GM12878 (cell line): ENCODE results near the gene TPT1. TPM values are rescaled to one million over a fixed set of nuclear protein-coding genes. Genes with fewer than 3 reads are reported as not detected.

Source experiments
- ATAC-seq: fragments of 200-7000 bp; cut with Tn5 transposase; 3 replicates; pipeline ENCODE4 v1.9.1; 2020; ENCODE audit warnings: mild to moderate bottlenecking, moderate library complexity
- BruUV-seq: library from RNA; stranded (reverse); fragments of 400-500 nt; replicated peaks from 2 replicates; lab custom pipeline; 2021; lab: Mats Ljungman, UMichigan
- CTCF ChIA-PET: fragments of 300-600 bp; sonication (Branson Sonifier 250); formaldehyde crosslinking; extraction: SDS; loops from one replicate; lab custom pipeline; 2021; ENCODE audit warnings: inconsistent platforms; lab: Yijun Ruan, JAX
- POLR2A ChIA-PET: fragments of 350-600 bp; formaldehyde crosslinking; extraction: SDS; loops from one replicate; lab custom pipeline; 2021; ENCODE audit warnings: inconsistent platforms; lab: Charles Lee
- RAD21 ChIA-PET: fragments of 300-600 bp; sonication (Branson Sonifier 250); formaldehyde crosslinking; loops from one replicate; lab custom pipeline; 2023; ENCODE audit warnings: antibody characterized with exemption; ENCODE audit not compliant: unreplicated experiment; lab: Charles Lee
- SMC1A ChIA-PET: fragments of 300-600 bp; sonication (Branson Sonifier 250); formaldehyde crosslinking; loops from one replicate; lab custom pipeline; 2023; ENCODE audit not compliant: unreplicated experiment, uncharacterized antibody; lab: Charles Lee
- DNase-seq: peaks from one replicate; pipeline ENCODE4 v3.0.0-alpha.2; 2011; ENCODE audit warnings: low read depth, low spot score
- FAIRE-seq: peaks from 3 replicates; lab custom pipeline; 2011; peaks lifted over from hg19 to GRCh38; lab: Jason Lieb, UNC
- H2AFZ ChIP-seq: 2 replicates; pipeline ENCODE4 v1.6.0; 2011; ENCODE audit warnings: low read depth, low read length, control low read depth; ENCODE audit not compliant: control insufficient read depth
- H3K27ac ChIP-seq: 2 replicates; pipeline ENCODE4 v1.5.1; 2011; ENCODE audit warnings: control low read depth; ENCODE audit not compliant: control insufficient read depth, insufficient read depth
- H3K27me3 ChIP-seq, 2 experiments: replicated peaks in 1 of 2; 2 replicates each; pipeline versions ENCODE4 v1.6.0 to v1.6.1; 2011; ENCODE audit warnings: low read length in 1 of 2; ENCODE audit not compliant: control insufficient read depth in 2 of 2, insufficient read depth in 2 of 2
- H3K36me3 ChIP-seq, 2 experiments: 2 replicates each; pipeline ENCODE4 v1.5.1; 2011; ENCODE audit warnings: low read length in 1 of 2; ENCODE audit not compliant: control insufficient read depth in 2 of 2, insufficient read depth in 2 of 2
- H3K4me1 ChIP-seq: 2 replicates; pipeline ENCODE4 v1.6.1; 2011; ENCODE audit warnings: mild to moderate bottlenecking, low read length, moderate library complexity, mixed read lengths; ENCODE audit not compliant: control insufficient read depth, insufficient read depth
- H3K4me2 ChIP-seq: 2 replicates; pipeline ENCODE4 v1.6.0; 2011; ENCODE audit warnings: control low read depth; ENCODE audit not compliant: control insufficient read depth, insufficient read depth
- H3K4me3 ChIP-seq: fragments of 200-600 bp; sonication (generic); 2 replicates; pipeline ENCODE4 v1.5.1; 2016
- H3K79me2 ChIP-seq: 2 replicates; pipeline ENCODE4 v1.6.0; 2011; ENCODE audit warnings: low read length; ENCODE audit not compliant: control insufficient read depth, insufficient read depth
- H3K9ac ChIP-seq: 2 replicates; pipeline ENCODE4 v1.8.0; 2011; ENCODE audit warnings: low read length, control low read depth, mixed read lengths; ENCODE audit not compliant: control insufficient read depth, insufficient read depth
- H3K9me3 ChIP-seq: replicated peaks from 3 replicates; pipeline ENCODE4 v1.5.1; 2011; ENCODE audit warnings: mild to moderate bottlenecking, low read length; ENCODE audit not compliant: control insufficient read depth, insufficient read depth
- H4K20me1 ChIP-seq: 2 replicates; pipeline ENCODE4 v1.6.0; 2011; ENCODE audit not compliant: control insufficient read depth, insufficient read depth
- CEBPB ChIP-seq, 2 experiments: fragments of 150-350 bp in 1 of 2; IDR thresholded peaks; 2 replicates each; pipeline ENCODE4 v1.6.1; 2012 to 2014; ENCODE audit warnings: low read depth in 2 of 2, low read length in 2 of 2, borderline replicate concordance in 1 of 2, inconsistent platforms in 1 of 2
- FOXM1 ChIP-seq: IDR thresholded peaks from 2 replicates; pipeline ENCODE4 v1.6.1; 2012; ENCODE audit warnings: low read depth, mild to moderate bottlenecking, inconsistent platforms, low read length, moderate library complexity
- IKZF2 ChIP-seq, 2 experiments: fragments of 450-650 bp; IDR thresholded peaks; 2 replicates each; pipeline ENCODE4 v1.6.1; 2017; ENCODE audit warnings: mild to moderate bottlenecking in 2 of 2, moderate library complexity in 2 of 2
- MYC ChIP-seq: IDR thresholded peaks from 2 replicates; pipeline ENCODE4 v1.6.1; 2011; ENCODE audit warnings: mild to moderate bottlenecking, low read length, moderate library complexity, inconsistent platforms; ENCODE audit not compliant: insufficient read depth, insufficient replicate concordance, insufficient read length, severe bottlenecking
- PML ChIP-seq: IDR thresholded peaks from 2 replicates; pipeline ENCODE4 v1.6.1; 2012; ENCODE audit warnings: low read length, inconsistent platforms
- RAD21 ChIP-seq: IDR thresholded peaks from 2 replicates; pipeline ENCODE4 v1.6.1; 2011; ENCODE audit warnings: mild to moderate bottlenecking, low read depth, low read length, moderate library complexity; ENCODE audit not compliant: insufficient read depth
- RELA ChIP-seq: fragments of 450-650 bp; IDR thresholded peaks from 2 replicates; pipeline ENCODE4 v1.8.0; 2014; ENCODE audit warnings: borderline replicate concordance; ENCODE audit not compliant: partially characterized antibody
- SMARCA5 ChIP-seq: fragments of 450-650 bp; IDR thresholded peaks from 2 replicates; pipeline ENCODE4 v1.6.1; 2017; ENCODE audit warnings: mild to moderate bottlenecking
- SRF ChIP-seq, 2 experiments: IDR thresholded peaks; 2 replicates each; pipeline ENCODE4 v1.6.1; 2011; ENCODE audit warnings: low read depth in 2 of 2, low read length in 2 of 2, mild to moderate bottlenecking in 1 of 2, moderate library complexity in 1 of 2
- STAT3 ChIP-seq: IDR thresholded peaks from 2 replicates; pipeline ENCODE4 v1.6.1; 2011; ENCODE audit warnings: low read depth, low read length, improper control_type of control experiment
- SUPT20H ChIP-seq: IDR thresholded peaks from 2 replicates; pipeline ENCODE4 v1.6.1; 2011; ENCODE audit warnings: low read depth, mild to moderate bottlenecking, low read length, moderate library complexity, borderline replicate concordance; ENCODE audit not compliant: control insufficient read depth
- TARDBP ChIP-seq: IDR thresholded peaks from 2 replicates; pipeline ENCODE4 v1.6.1; 2016; ENCODE audit warnings: borderline replicate concordance
- TCF12 ChIP-seq: IDR thresholded peaks from 2 replicates; pipeline ENCODE4 v1.6.1; 2011; ENCODE audit warnings: low read depth, mild to moderate bottlenecking, low read length
- WGBS: methylation state at CpG from one replicate; pipeline ENCODE4 v1.1.6; 2016; ENCODE audit warnings: low lambda C conversion rate; ENCODE audit not compliant: insufficient replicate concordance, insufficient coverage; ENCODE audit errors: missing lambda C conversion rate; 5-methylcytosine and 5-hydroxymethylcytosine counted together
- in situ Hi-C: fragments of 300-500 bp; cut with MboI; formaldehyde crosslinking; loops from 9 replicates; pipeline ENCODE4 v1.14.3; 2018; ENCODE audit warnings: mixed read lengths
- intact Hi-C: fragments of 100-400 bp; cut with micrococcal nuclease; formaldehyde crosslinking; loops from one replicate; pipeline ENCODE4 v1.14.2; 2022; ENCODE audit not compliant: unreplicated experiment
- polyA plus RNA-seq, 11 experiments: library from polyadenylated mRNA; depleted of rRNA in 4 of 11; unstranded in 6 of 11; stranded (reverse) in 5 of 11; fragments of >200 nt; fragmentation: Nextera tagmentation in 4 of 11; fragmentation: Illumina TruSeq in 1 of 11; extraction: Ambion mirVana in 4 of 11; extraction: Trizol in 1 of 11; gene quantifications; 1 replicate in 1 of 11; 2 replicates in 10 of 11; pipeline versions ENCODE4 v1.2.1 to v1.2.3, GENCODE V29; 2011 to 2016; ENCODE audit warnings: inconsistent platforms in 2 of 11, missing spikeins in 2 of 11, low read depth in 1 of 11
- total RNA-seq, 4 experiments: library from RNA; depleted of rRNA in 3 of 4; stranded (reverse); fragments of >200 nt in 3 of 4; fragmentation: Illumina TruSeq in 1 of 4; extraction: Trizol in 1 of 4; gene quantifications; 2 replicates each; pipeline versions ENCODE4 v1.2.1 to v1.2.3, GENCODE V29; 2013 to 2021
- TF ChIP-seq, protein P1 (sequence below): fragments of 450-650 bp; IDR thresholded peaks from 2 replicates; pipeline ENCODE4 v1.6.1; 2017; ENCODE audit warnings: borderline replicate concordance
- TF ChIP-seq, protein P2 (sequence below): fragments of 450-650 bp; IDR thresholded peaks from 2 replicates; pipeline ENCODE4 v1.6.1; 2016; ENCODE audit warnings: mild to moderate bottlenecking
- TF ChIP-seq, protein P3 (sequence below): IDR thresholded peaks from 2 replicates; pipeline ENCODE4 v1.6.1; 2012; ENCODE audit warnings: low read length, inconsistent platforms
- TF ChIP-seq, protein P4 (sequence below): fragments of 450-650 bp; IDR thresholded peaks from 2 replicates; pipeline ENCODE4 v1.6.1; 2014; ENCODE audit warnings: mild to moderate bottlenecking
- TF ChIP-seq, protein P5 (sequence below): IDR thresholded peaks from 2 replicates; pipeline ENCODE4 v1.6.1; 2011; ENCODE audit warnings: low read depth, mild to moderate bottlenecking, low read length, moderate library complexity, borderline replicate concordance; ENCODE audit errors: extremely low read depth

The TPT1 gene
- total and polyA plus RNA-seq, 10 of the 15 experiments (the other 5 are each of a cell fraction or from before 2014, with no cell fraction given), result 1,038 to 5,925 (median 2,336) TPM

DNA sequence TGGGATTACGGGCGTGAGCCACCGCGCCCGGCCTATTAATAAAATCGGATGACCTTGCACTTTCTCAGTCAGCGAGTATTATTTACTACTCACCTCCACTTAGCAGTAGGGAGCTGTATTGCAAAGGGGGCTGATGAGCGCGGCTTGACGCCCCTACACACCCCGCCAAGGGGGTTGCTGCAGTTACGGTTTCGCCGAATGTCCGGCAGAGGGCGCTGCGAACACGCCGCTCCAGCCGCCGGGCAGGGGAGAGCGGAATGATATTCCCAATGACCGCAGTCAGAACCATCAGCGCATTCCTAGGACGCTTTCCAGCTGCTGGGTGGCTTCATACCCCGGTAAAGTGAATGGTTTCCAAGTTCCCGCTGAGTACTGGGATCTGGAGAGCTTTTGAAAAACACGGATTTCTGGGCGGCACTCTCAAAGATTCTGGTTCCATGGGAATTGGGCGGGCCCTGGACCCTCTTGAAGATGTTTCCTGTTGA is 30.0 kb upstream of the TPT1 start (continued):
- TF ChIP-seq, protein P1, sequence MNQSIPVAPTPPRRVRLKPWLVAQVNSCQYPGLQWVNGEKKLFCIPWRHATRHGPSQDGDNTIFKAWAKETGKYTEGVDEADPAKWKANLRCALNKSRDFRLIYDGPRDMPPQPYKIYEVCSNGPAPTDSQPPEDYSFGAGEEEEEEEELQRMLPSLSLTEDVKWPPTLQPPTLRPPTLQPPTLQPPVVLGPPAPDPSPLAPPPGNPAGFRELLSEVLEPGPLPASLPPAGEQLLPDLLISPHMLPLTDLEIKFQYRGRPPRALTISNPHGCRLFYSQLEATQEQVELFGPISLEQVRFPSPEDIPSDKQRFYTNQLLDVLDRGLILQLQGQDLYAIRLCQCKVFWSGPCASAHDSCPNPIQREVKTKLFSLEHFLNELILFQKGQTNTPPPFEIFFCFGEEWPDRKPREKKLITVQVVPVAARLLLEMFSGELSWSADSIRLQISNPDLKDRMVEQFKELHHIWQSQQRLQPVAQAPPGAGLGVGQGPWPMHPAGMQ, result no peak
- TF ChIP-seq RAD21, result peak; percentile 75

DNA sequence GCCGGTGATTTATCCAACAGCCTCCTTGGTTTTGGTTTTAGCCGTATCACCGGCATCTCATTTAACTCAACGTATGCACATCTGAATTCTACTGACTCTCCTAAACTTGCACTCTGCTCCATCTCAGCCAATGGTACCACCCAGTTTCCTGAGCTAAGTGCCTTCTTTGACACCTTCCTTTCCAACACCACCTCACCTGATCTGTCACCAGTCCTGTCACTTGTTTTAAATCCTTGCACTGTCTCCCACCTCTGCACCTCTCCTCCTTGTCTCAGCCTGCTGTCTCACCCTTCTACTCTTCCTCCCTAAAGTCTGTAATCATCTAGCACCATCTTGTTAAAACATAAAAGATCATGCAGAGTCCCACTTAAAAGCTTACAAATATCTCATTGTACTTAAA is 28.1 kb upstream of the TPT1 start:
- RAD21 ChIA-PET, result interaction anchor here (0.6 to 2.9 kb wide), 6 partner anchors 21 to 122 kb away, joined by 3 to 15 read pairs (median 4); partner anchors contain the start of gene TPT1
- ATAC-seq (no peak), FAIRE-seq (no peak), DNase-seq (no peak)
- SMC1A ChIA-PET, result interaction anchor here (0.8 to 2.1 kb wide), 7 partner anchors 15 to 94 kb away, joined by 3 to 6 read pairs (median 3); no protein-coding TSS in a partner anchor
- H3K9ac ChIP-seq, result no peak overlapping the region
- H3K4me2 ChIP-seq, result no peak overlapping the region
- no TSS peak for BruUV-seq
- no peak overlapping the region for H2AFZ ChIP-seq
- no peaks in the 10 kb centered on the region for H3K79me2 ChIP-seq
- no peak overlapping the region for H3K27ac ChIP-seq
- no peaks in the 10 kb centered on the region for H3K36me3 ChIP-seq
- no peaks in the 10 kb centered on the region; the same call in 2 of the 3 replicates for H3K9me3 ChIP-seq
- no peaks in the 10 kb centered on the region for H3K27me3 ChIP-seq
- no peaks in the 10 kb centered on the region for H4K20me1 ChIP-seq
- 97% methylated on average over 4 of the region's 4 CpGs for WGBS
- in situ Hi-C loops (no loop called here), intact Hi-C loops (no loop called here)
- H3K4me1 ChIP-seq, result peaks cover 8% of the 10 kb centered on the region
- no peak overlapping the region for H3K4me3 ChIP-seq
- POLR2A ChIA-PET, result no interaction called here
- CTCF ChIA-PET, result interaction anchor here (0.9 to 6.9 kb wide), 14 partner anchors 12 to 537 kb away, joined by 3 to 70 read pairs (median 10); partner anchors contain the start of gene TPT1
- TF ChIP-seq CEBPB (IDR thresholded peaks at IDR 0.05; ENCODE audit: borderline replicate concordance in 1 of 2, low read depth in 2 of 2, low read length in 2 of 2), result no peak
- no peak for TF ChIP-seq STAT3
- TF ChIP-seq SRF (IDR thresholded peaks at IDR 0.05; ENCODE audit: low read depth in 2 of 2, low read length in 2 of 2), result no peak
- TF ChIP-seq TCF12, result no peak
- no peak for TF ChIP-seq RELA
- no peak for TF ChIP-seq IKZF2 (IDR thresholded peaks at IDR 0.05)
- TF ChIP-seq, protein P2, sequence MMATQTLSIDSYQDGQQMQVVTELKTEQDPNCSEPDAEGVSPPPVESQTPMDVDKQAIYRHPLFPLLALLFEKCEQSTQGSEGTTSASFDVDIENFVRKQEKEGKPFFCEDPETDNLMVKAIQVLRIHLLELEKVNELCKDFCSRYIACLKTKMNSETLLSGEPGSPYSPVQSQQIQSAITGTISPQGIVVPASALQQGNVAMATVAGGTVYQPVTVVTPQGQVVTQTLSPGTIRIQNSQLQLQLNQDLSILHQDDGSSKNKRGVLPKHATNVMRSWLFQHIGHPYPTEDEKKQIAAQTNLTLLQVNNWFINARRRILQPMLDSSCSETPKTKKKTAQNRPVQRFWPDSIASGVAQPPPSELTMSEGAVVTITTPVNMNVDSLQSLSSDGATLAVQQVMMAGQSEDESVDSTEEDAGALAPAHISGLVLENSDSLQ, result no peak
- no peak for TF ChIP-seq TARDBP
- no peak for TF ChIP-seq SUPT20H
- TF ChIP-seq SMARCA5, result no peak
- TF ChIP-seq, protein P3, sequence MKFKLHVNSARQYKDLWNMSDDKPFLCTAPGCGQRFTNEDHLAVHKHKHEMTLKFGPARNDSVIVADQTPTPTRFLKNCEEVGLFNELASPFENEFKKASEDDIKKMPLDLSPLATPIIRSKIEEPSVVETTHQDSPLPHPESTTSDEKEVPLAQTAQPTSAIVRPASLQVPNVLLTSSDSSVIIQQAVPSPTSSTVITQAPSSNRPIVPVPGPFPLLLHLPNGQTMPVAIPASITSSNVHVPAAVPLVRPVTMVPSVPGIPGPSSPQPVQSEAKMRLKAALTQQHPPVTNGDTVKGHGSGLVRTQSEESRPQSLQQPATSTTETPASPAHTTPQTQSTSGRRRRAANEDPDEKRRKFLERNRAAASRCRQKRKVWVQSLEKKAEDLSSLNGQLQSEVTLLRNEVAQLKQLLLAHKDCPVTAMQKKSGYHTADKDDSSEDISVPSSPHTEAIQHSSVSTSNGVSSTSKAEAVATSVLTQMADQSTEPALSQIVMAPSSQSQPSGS, result no peak
- TF ChIP-seq, protein P4, sequence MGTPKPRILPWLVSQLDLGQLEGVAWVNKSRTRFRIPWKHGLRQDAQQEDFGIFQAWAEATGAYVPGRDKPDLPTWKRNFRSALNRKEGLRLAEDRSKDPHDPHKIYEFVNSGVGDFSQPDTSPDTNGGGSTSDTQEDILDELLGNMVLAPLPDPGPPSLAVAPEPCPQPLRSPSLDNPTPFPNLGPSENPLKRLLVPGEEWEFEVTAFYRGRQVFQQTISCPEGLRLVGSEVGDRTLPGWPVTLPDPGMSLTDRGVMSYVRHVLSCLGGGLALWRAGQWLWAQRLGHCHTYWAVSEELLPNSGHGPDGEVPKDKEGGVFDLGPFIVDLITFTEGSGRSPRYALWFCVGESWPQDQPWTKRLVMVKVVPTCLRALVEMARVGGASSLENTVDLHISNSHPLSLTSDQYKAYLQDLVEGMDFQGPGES, result no peak
- TF ChIP-seq MYC, result no peak
- TF ChIP-seq, protein P5, sequence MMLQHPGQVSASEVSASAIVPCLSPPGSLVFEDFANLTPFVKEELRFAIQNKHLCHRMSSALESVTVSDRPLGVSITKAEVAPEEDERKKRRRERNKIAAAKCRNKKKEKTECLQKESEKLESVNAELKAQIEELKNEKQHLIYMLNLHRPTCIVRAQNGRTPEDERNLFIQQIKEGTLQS, result no peak
- no peak for TF ChIP-seq PML
- TF ChIP-seq FOXM1, result no peak
